GM21723 (cell line): ENCODE measurements around the gene NPHP4.
"Not testable (repeated sequence)": the region's sequence is repeated elsewhere in the genome, so short reads cannot be mapped to it uniquely, and the experiment has no call there.

ENCODE experiments used
- ATAC-seq: cut with Tn5 transposase; IDR thresholded peaks from one replicate; pipeline ENCODE4 v1.9.1; 2021; ENCODE audit warnings: mild to moderate bottlenecking, moderate library complexity; ENCODE audit not compliant: unreplicated experiment

The NPHP4 gene

GRCh38 chr1:6024376-6024775 lies 32.2 kb upstream of the NPHP4 start:
- ATAC-seq = no peak

- ATAC-seq = no peak
Observed at GRCh38 chr1:6023346-6023745, 31.1 kb upstream of the NPHP4 start.

- no peak for ATAC-seq
Observed at GRCh38 chr1:6022193-6022592, 30.0 kb upstream of the NPHP4 start.

DNA sequence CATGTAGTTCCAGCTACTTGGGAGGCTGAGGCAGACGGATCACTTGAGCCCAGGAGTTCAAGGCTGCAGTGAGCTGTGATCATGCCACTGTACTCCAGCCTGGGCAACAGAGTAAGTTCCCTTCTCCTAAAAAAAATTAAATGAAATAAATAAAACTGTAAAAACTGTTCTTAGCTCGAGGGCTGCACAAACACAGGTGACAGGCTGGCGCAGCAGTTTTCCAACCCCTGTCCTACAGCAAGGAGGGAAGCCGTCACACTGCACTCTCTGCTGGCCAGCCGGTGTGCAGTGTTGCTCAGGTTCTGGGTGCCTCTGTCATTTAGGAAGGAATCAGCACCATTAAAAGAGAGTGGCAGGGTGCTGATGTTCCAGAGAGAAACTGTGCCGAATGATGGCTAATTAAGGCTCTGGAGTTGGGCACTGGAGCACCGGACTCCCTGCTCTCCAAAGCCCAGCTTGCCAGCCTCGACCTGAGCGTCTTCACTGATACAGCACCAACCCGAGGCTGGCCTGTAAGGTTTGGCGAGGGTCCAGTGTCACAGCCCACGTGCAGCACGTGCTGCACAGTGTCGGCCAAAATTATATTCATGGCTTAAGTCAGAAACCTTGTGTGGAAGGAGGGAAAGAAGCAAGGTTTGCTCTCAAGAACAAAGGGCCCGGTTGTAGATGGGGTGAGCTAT lies 27.1 kb upstream of the NPHP4 start:
- no peak for ATAC-seq

DNA sequence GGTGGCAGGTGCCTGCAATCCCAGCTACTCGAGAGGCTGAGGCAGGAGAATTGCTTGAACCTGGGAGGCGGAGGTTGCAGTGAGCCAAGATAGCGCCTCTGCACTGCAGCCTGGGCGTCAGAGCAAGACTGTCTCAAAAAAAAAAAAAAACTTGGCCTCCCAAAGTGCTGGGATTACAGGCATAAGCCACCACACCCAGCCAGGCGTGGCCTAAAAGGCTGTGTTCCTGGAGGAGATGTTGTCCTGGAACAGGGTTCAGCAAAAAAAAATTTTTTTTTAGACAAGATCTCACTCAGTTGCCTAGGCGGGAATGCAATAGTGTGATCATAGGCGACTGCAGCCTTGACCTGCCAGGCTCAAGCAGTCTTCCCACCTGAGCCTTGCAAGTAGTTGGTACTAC lies 25.4 kb upstream of the NPHP4 start:
- not testable (repeated sequence) for ATAC-seq

DNA sequence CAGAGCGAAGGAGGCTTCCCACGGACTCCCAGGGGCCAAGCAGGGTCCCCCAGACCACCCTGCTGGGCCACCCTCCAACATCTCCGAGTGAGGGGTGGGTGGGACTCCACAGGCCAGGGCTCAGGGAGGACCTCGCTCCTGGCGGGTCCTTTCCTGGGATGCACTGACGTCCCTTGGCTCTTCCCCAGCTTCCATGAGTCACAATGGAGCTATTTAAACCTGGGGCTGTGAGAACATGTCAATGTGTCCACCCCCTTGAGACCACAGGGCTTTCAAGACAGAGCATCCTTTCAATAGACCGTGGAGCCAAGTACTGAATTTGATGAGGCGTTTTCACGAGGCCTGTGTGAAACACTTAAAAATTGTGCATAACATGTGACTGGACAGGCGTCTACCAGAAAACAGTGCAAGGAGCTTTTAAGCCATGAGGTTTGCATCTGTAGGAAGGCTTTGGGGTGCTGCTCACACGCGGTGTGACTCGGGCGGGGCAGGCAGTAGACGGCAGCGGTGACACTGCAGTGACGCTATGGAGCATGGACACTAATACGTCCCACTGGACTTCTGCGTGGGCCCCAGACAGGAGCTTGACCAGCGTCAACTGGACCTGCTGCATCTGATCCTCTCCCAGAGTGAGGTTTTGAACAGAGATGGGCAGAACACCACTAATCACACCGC lies 24.1 kb upstream of the NPHP4 start:
- ATAC-seq = no peak

DNA sequence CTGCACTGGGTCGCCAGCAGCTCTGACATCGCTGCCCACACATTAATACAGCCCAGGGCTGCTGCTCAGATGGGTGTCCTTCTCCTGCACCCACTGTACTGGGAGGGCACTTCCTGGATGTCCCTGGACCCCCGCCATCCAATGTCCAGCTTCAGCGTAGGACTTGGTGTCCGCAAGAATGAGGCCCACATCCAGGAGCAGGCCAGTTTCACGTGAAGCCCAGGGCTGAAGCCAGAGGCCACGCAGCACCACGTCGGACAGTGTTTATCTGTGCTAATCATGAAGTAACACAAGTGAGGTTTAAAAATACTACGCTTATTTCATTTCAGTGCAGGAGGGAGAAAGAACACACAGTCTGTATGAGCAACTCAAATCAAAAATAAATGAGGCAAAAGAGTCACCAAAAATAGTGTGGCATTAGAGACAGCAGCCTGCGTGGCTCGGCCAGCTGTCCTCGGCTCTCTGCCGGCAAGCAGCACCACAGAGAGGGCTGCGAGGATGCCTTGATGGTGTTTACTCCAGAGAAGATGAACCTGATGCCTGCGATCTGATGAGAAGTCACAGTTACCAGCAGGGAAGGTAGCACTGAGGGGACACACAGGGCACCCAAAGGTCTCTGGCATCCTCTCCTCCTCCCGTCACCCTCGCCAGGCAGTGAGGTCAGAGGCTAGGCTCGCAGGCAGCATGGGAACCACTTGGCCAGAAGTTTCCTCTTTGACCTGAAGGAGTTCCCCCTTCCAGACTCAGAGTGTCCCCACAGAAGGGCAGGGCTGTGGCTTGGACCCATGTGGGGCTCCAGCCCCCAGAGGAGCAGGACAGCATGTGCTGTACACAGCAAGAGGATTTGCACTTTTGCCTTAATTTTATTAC lies 22.1 kb upstream of the NPHP4 start:
- ATAC-seq = no peak

- no peak for ATAC-seq
Observed at GRCh38 chr1:6013491-6013890, 21.3 kb upstream of the NPHP4 start.

GRCh38 chr1:6012529-6013318 lies 20.5 kb upstream of the NPHP4 start:
- no peak for ATAC-seq

GRCh38 chr1:6011946-6012258 lies 19.7 kb upstream of the NPHP4 start:
- no peak for ATAC-seq

GRCh38 chr1:6011161-6011945 lies 19.1 kb upstream of the NPHP4 start:
- ATAC-seq = no peak

DNA sequence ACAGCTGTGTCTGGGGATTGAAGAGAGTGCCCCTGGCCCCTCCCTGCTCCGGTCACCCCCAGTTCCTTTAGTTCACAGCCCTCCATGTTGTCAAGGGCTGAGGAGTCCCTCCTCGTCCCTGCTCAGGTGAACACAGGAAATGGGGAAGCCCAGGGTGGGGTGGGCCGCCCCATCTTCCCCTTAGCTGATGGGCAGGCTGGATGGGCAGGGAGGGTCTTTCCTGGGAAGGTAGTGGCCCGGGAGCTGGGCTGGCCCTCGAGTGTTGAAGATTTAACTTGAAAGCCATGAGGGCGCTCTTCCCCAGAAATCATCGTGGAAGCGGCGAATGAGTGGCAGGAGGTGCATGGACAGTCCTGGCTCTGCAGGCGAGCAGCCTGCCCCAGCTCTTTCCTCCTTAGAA lies 18.3 kb upstream of the NPHP4 start:
- no peak for ATAC-seq

GRCh38 chr1:6009120-6010040 lies 17.2 kb upstream of the NPHP4 start:
- ATAC-seq = no peak

GRCh38 chr1:6008696-6009095 lies 16.5 kb upstream of the NPHP4 start:
- no peak for ATAC-seq

DNA sequence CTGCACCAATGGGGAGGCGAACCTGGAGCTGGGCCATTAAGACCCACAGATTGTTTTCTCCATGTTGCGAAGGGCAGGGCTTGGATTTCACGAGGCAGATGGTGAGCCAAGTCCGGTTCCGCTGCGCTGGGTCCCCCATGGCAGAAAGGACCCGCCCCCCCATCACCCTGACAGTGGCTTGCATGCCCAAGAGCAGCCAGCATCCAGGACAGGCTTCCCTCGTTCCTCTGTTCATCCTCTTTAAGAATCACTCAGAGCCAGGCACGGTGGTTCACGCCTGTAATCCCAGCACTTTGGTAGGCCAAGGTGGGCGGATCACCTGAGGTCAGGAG lies 15.8 kb upstream of the NPHP4 start:
- ATAC-seq = no peak

DNA sequence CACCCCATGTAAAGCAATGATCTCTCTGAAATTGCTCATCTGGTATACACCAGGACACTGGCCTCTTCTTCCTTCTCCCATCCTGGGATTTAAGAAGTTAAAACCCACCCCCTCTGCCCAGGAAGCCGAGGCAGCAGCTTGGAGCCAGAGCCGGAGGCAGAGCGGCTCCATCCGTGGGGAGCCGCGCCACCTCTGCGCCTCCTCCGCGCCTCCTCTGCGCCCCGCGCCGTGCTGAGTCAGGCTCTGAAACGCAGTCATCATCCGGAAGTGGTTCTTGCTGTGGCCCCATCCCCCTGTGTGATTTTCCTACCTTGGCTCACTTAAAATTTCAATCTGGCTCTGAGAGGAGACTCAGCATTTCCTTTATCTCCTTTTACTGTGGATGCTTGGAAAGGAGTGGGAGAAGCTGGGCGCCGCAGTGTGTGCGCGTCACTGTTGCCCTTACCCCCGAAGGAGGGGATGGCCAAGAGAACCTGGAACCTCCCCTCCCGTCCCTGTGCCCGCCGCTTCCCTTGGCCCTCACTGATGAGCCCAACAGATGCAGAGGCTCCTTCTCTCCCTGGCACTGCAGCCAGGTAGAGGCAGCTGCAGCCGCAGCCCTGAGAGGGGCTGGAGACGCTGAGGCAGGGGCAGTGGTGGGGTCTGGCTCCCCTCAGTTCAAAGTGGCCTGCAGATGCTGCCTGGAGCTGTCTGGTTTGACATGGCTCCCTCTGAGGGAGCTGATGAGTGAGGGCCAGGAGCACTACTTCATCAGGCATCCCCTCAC lies 15.3 kb upstream of the NPHP4 start:
- no peak for ATAC-seq

GRCh38 chr1:6006882-6007281 lies 14.7 kb upstream of the NPHP4 start:
- no peak for ATAC-seq

- no peak for ATAC-seq
Observed at GRCh38 chr1:6005276-6005917, 13.2 kb upstream of the NPHP4 start.
